Measurements from ENCODE around the gene KLF15. TPM values are rescaled to one million over a fixed set of nuclear protein-coding genes. Genes with fewer than 3 reads are reported as not detected.

KLF15 gene
- total RNA-seq, 3 donors from 2014 or later (not counting 1 experiment from before 2014, with no cell fraction given): 0.23 to 0.38 (median 0.36) TPM

- H3K27ac Mint-ChIP-seq: no peak overlapping the region
- no peak for DNase-seq
- H3K4me1 Mint-ChIP-seq: peaks cover 11 to 15% of the 10 kb centered on the region in 2 donors
- Histone ChIP-seq H3K27ac (ENCODE audit: low read length) (no peak overlapping the region), H3K27me3 (ENCODE audit: control insufficient read depth, insufficient read depth, low read length) (peaks cover 12% of the 10 kb centered on the region), H3K9me3 (ENCODE audit: control insufficient read depth, insufficient read depth, low read length) (no peaks in the 10 kb centered on the region), H3K4me3 (ENCODE audit: low read length) (no peak overlapping the region), H3K36me3 (ENCODE audit: control insufficient read depth, insufficient read depth, low read length) (no peaks in the 10 kb centered on the region), H3K4me1 (ENCODE audit: control insufficient read depth, insufficient read depth, low read length) (peaks cover 15% of the 10 kb centered on the region)
- peaks cover 16 to 19% of the 10 kb centered on the region in 2 donors for H3K27me3 Mint-ChIP-seq (ENCODE audit: low read depth in 2 of 2)
- H3K36me3 Mint-ChIP-seq: no peaks in the 10 kb centered on the region
- no peak for ATAC-seq
- TF ChIP-seq, protein P1, sequence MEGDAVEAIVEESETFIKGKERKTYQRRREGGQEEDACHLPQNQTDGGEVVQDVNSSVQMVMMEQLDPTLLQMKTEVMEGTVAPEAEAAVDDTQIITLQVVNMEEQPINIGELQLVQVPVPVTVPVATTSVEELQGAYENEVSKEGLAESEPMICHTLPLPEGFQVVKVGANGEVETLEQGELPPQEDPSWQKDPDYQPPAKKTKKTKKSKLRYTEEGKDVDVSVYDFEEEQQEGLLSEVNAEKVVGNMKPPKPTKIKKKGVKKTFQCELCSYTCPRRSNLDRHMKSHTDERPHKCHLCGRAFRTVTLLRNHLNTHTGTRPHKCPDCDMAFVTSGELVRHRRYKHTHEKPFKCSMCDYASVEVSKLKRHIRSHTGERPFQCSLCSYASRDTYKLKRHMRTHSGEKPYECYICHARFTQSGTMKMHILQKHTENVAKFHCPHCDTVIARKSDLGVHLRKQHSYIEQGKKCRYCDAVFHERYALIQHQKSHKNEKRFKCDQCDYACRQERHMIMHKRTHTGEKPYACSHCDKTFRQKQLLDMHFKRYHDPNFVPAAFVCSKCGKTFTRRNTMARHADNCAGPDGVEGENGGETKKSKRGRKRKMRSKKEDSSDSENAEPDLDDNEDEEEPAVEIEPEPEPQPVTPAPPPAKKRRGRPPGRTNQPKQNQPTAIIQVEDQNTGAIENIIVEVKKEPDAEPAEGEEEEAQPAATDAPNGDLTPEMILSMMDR (IDR thresholded peaks at IDR 0.05): no peak
- WGBS (ENCODE audit: insufficient coverage): 93% methylated on average over 18 of the region's 18 CpGs
- intact Hi-C loops (cut with micrococcal nuclease): no loop called here
- no peaks in the 10 kb centered on the region for H3K9me3 Mint-ChIP-seq
- no peak overlapping the region for H3K4me3 Mint-ChIP-seq
Observed at GRCh38 chr3:126351771-126352475, 5.3 kb downstream of the KLF15 start.

DNA sequence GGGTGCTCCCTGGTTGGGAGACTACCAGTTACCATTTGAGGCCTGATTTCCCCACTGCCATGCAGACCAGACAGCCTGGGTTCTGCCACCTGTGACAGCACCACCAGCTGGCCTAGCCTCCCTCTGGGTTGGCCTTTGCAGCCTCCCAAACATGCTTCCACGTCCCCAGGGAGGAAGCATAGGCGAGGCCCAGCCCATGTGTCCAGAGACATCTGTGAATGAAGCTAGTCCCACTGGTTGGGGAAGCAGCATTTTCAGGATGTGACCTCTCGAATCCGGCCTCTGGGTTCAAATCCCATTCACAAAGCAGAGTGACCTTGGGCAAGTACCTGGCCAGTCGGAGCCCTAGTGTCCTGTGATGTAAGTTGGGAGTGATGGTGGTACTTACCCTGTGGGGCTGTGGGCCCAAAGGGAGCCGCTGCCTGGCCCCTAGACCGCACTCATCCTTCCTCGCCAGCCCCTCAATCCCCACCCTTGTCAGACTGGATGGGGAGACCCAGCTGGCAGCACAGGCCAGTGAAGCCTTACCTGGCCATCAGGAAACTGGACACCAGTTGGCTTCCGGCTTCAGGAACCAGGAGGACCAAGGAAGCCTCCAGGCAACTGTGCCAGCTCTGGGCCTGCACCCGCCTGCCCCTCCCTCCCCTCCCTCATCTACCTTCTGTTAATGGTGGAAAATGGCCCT lies 6.0 kb downstream of the KLF15 start:
- WGBS (ENCODE audit: insufficient coverage): 90% methylated on average over 10 of the region's 10 CpGs
- no peaks in the 10 kb centered on the region for H3K36me3 ChIP-seq (ENCODE audit: control insufficient read depth, insufficient read depth, low read length)
- ATAC-seq: no peak

GRCh38 chr3:126350502-126351085 lies 6.6 kb downstream of the KLF15 start:
- Mint-ChIP-seq H3K36me3 (no peaks in the 10 kb centered on the region), H3K27me3 (ENCODE audit: low read depth in 2 of 2) (peaks cover 7 to 12% of the 10 kb centered on the region in 2 donors), H3K27ac (no peak overlapping the region), H3K9me3 (no peaks in the 10 kb centered on the region), H3K4me1 (peaks cover 4 to 8% of the 10 kb centered on the region in 2 donors), H3K4me3 (no peak overlapping the region)
- Histone ChIP-seq H3K9me3 (ENCODE audit: control insufficient read depth, insufficient read depth, low read length) (no peaks in the 10 kb centered on the region), H3K27ac (ENCODE audit: low read length) (no peak overlapping the region), H3K4me1 (ENCODE audit: control insufficient read depth, insufficient read depth, low read length) (peaks cover 3% of the 10 kb centered on the region), H3K36me3 (ENCODE audit: control insufficient read depth, insufficient read depth, low read length) (no peaks in the 10 kb centered on the region), H3K27me3 (ENCODE audit: control insufficient read depth, insufficient read depth, low read length) (peaks cover 3% of the 10 kb centered on the region), H3K4me3 (ENCODE audit: low read length) (no peak overlapping the region)
- 83% methylated on average over 9 of the region's 9 CpGs for WGBS (ENCODE audit: insufficient coverage)
- ATAC-seq (no peak), DNase-seq (no peak)
- intact Hi-C loops (cut with micrococcal nuclease): no loop called here
- TF ChIP-seq, protein P1 (IDR thresholded peaks at IDR 0.05): no peak

More for the DNA sequence above, 6.0 kb downstream of the KLF15 start:
- Mint-ChIP-seq H3K27me3 (ENCODE audit: low read depth in 2 of 2) (peaks cover 12 to 16% of the 10 kb centered on the region in 2 donors), H3K36me3 (no peaks in the 10 kb centered on the region), H3K9me3 (no peaks in the 10 kb centered on the region), H3K27ac (no peak overlapping the region), H3K4me3 (no peak overlapping the region), H3K4me1 (peaks cover 8 to 11% of the 10 kb centered on the region in 2 donors)
- Histone ChIP-seq H3K27ac (ENCODE audit: low read length) (no peak overlapping the region), H3K27me3 (ENCODE audit: control insufficient read depth, insufficient read depth, low read length) (peaks cover 9% of the 10 kb centered on the region), H3K4me3 (ENCODE audit: low read length) (no peak overlapping the region), H3K9me3 (ENCODE audit: control insufficient read depth, insufficient read depth, low read length) (no peaks in the 10 kb centered on the region), H3K4me1 (ENCODE audit: control insufficient read depth, insufficient read depth, low read length) (peaks cover 10% of the 10 kb centered on the region)
- DNase-seq: no peak
- intact Hi-C loops (cut with micrococcal nuclease): no loop called here
- TF ChIP-seq, protein P1 (IDR thresholded peaks at IDR 0.05): no peak
